HG03103 (cell line): ENCODE measurements around the gene KPNB1.

Source experiments
- ATAC-seq: cut with Tn5 transposase; IDR thresholded peaks from one replicate; pipeline ENCODE4 v1.9.1; 2021; ENCODE audit warnings: low read depth; ENCODE audit not compliant: unreplicated experiment

The KPNB1 gene

GRCh38 chr17:47649153-47649971 lies at the start of gene KPNB1:
Gene KPNB1 (plus strand): TSS chr17:47649919. CDS start chr17:47650245, 326 bp downstream.
- ATAC-seq, result peak; percentile 73

GRCh38 chr17:47603830-47604597 lies 45.7 kb upstream of the KPNB1 start:
- no peak for ATAC-seq

- no peak for ATAC-seq
These were observed 45.2 kb upstream of the KPNB1 start for GRCh38 chr17:47604598-47604927.

GRCh38 chr17:47605011-47605410 lies 44.7 kb upstream of the KPNB1 start:
- ATAC-seq, result no peak

GRCh38 chr17:47607481-47607880 lies 42.2 kb upstream of the KPNB1 start:
- no peak for ATAC-seq

GRCh38 chr17:47611372-47612350 lies 38.1 kb upstream of the KPNB1 start:
- no peak for ATAC-seq

GRCh38 chr17:47615766-47616424 lies 33.8 kb upstream of the KPNB1 start:
- ATAC-seq, result no peak

- ATAC-seq, result no peak
These were observed 31.3 kb upstream of the KPNB1 start for GRCh38 chr17:47618410-47618809.

GRCh38 chr17:47620503-47621245 lies 29.0 kb upstream of the KPNB1 start:
- no peak for ATAC-seq

GRCh38 chr17:47621293-47622179 lies 28.2 kb upstream of the KPNB1 start:
- no peak for ATAC-seq

- ATAC-seq, result no peak
These were observed 27.6 kb upstream of the KPNB1 start for GRCh38 chr17:47622180-47622549.

- no peak for ATAC-seq
These were observed 25.0 kb upstream of the KPNB1 start for GRCh38 chr17:47624727-47625068.

- ATAC-seq, result no peak
These were observed 21.6 kb upstream of the KPNB1 start for GRCh38 chr17:47628014-47628566.

GRCh38 chr17:47629826-47630225 lies 19.9 kb upstream of the KPNB1 start:
- no peak for ATAC-seq

- no peak for ATAC-seq
These were observed 19.1 kb upstream of the KPNB1 start for GRCh38 chr17:47630614-47631013.

GRCh38 chr17:47632991-47633390 lies 16.7 kb upstream of the KPNB1 start:
- no peak for ATAC-seq

- ATAC-seq, result no peak
These were observed 15.7 kb upstream of the KPNB1 start for GRCh38 chr17:47633996-47634395.

- no peak for ATAC-seq
These were observed 14.8 kb upstream of the KPNB1 start for GRCh38 chr17:47634870-47635269.
